RPMI8226 (cell line): Measurements from ENCODE around the gene IMMP2L.

Source experiments
- DNase-seq: peaks from one replicate; pipeline ENCODE4 v3.0.0-alpha.2; 2015

IMMP2L gene

GRCh38 chr7:111137296-111138192, 424.7 kb downstream of the IMMP2L start:
- no peak for DNase-seq

GRCh38 chr7:111132833-111133232, 429.5 kb downstream of the IMMP2L start:
- DNase-seq: no peak

- no peak for DNase-seq
Observed at GRCh38 chr7:111129435-111129834, 432.9 kb downstream of the IMMP2L start.

- no peak for DNase-seq
Observed at GRCh38 chr7:111126987-111127386, 435.3 kb downstream of the IMMP2L start.

GRCh38 chr7:111115966-111116365, 446.3 kb downstream of the IMMP2L start:
- no peak for DNase-seq

GRCh38 chr7:111113263-111114017, 448.9 kb downstream of the IMMP2L start:
- DNase-seq: no peak

- DNase-seq: no peak
Observed at GRCh38 chr7:111112439-111112838, 449.9 kb downstream of the IMMP2L start.

- no peak for DNase-seq
Observed at GRCh38 chr7:111108496-111108895, 453.8 kb downstream of the IMMP2L start.

GRCh38 chr7:111108000-111108399, 454.3 kb downstream of the IMMP2L start:
- DNase-seq: no peak

- no peak for DNase-seq
Observed at GRCh38 chr7:111107579-111107978, 454.7 kb downstream of the IMMP2L start.

GRCh38 chr7:111105269-111105668, 457.0 kb downstream of the IMMP2L start:
- no peak for DNase-seq

GRCh38 chr7:111104710-111105109, 457.6 kb downstream of the IMMP2L start:
- DNase-seq: no peak

GRCh38 chr7:111103678-111104274, 458.5 kb downstream of the IMMP2L start:
- DNase-seq: no peak

GRCh38 chr7:111103136-111103535, 459.2 kb downstream of the IMMP2L start:
- no peak for DNase-seq

GRCh38 chr7:111101856-111102646, 460.2 kb downstream of the IMMP2L start:
- no peak for DNase-seq

- DNase-seq: no peak
Observed at GRCh38 chr7:111098926-111099250, 463.4 kb downstream of the IMMP2L start.

- DNase-seq: peak; percentile 42
Observed at GRCh38 chr7:111098011-111098925, 464.0 kb downstream of the IMMP2L start.

GRCh38 chr7:111096997-111097396, 465.3 kb downstream of the IMMP2L start:
- no peak for DNase-seq

GRCh38 chr7:111094419-111094818, 467.9 kb downstream of the IMMP2L start:
- DNase-seq: no peak

GRCh38 chr7:111093496-111093895, 468.8 kb downstream of the IMMP2L start:
- no peak for DNase-seq

- no peak for DNase-seq
Observed at GRCh38 chr7:111092406-111093236, 469.7 kb downstream of the IMMP2L start.
